GM12878 (cell line): Measurements from ENCODE around the gene A3GALT2. TPM values are rescaled to one million over a fixed set of nuclear protein-coding genes. Genes with fewer than 3 reads are reported as not detected.

Experiments used
- USF1 ChIP-seq: IDR thresholded peaks from 2 replicates; pipeline ENCODE4 v1.6.1; 2011; ENCODE audit warnings: borderline replicate concordance, low read depth, mild to moderate bottlenecking, moderate library complexity, mixed read lengths, low read length; ENCODE audit not compliant: insufficient read depth; ENCODE audit errors: extremely low read length
- polyA plus RNA-seq, 11 experiments: library from polyadenylated mRNA; depleted of rRNA in 4 of 11; unstranded in 6 of 11; stranded (reverse) in 5 of 11; fragments of >200 nt; fragmentation: Nextera tagmentation in 4 of 11; fragmentation: Illumina TruSeq in 1 of 11; extraction: Ambion mirVana in 4 of 11; extraction: Trizol in 1 of 11; gene quantifications; 1 replicate in 1 of 11; 2 replicates in 10 of 11; pipeline versions ENCODE4 v1.2.1 to v1.2.3, GENCODE V29; 2011 to 2016; ENCODE audit warnings: inconsistent platforms in 2 of 11, missing spikeins in 2 of 11, low read depth in 1 of 11
- total RNA-seq, 4 experiments: library from RNA; depleted of rRNA in 3 of 4; stranded (reverse); fragments of >200 nt in 3 of 4; fragmentation: Illumina TruSeq in 1 of 4; extraction: Trizol in 1 of 4; gene quantifications; 2 replicates each; pipeline versions ENCODE4 v1.2.1 to v1.2.3, GENCODE V29; 2013 to 2021
- TF ChIP-seq, protein P1 (sequence below): fragments of 450-650 bp; IDR thresholded peaks from 2 replicates; pipeline ENCODE4 v1.6.1; 2018; ENCODE audit warnings: borderline replicate concordance, mild to moderate bottlenecking; ENCODE audit not compliant: partially characterized antibody
- TF ChIP-seq, protein P2 (sequence below): fragments of 450-650 bp; formaldehyde crosslinking; IDR thresholded peaks from 2 replicates; pipeline ENCODE4 v1.4.0; 2022; ENCODE audit warnings: mild to moderate bottlenecking, moderate library complexity

Gene A3GALT2
- total and polyA plus RNA-seq, 10 of the 15 experiments (the other 5 are each of a cell fraction or from before 2014, with no cell fraction given): not detected

DNA sequence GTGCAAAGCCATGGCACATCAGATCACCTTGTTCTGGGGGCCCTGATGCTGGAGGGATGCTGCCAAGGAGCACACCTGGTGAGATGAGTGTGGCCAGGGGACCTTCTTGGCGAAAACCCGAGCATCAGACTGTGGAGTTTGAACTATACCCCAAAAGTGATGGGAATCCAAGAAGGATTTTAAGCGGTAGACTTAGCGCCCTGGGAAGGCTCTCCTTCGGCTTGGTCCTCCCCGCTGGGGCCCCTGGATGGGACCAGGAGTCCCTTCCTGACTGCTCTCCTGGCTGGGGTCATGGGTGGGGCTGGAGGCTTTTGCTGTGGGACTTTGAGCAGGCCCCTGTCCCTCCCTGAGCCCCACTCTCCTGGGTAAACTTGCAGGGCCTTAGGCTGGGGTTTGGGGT is 54.1 kb downstream of the A3GALT2 start (continued):
- TF ChIP-seq USF1: no peak
- TF ChIP-seq, protein P1, sequence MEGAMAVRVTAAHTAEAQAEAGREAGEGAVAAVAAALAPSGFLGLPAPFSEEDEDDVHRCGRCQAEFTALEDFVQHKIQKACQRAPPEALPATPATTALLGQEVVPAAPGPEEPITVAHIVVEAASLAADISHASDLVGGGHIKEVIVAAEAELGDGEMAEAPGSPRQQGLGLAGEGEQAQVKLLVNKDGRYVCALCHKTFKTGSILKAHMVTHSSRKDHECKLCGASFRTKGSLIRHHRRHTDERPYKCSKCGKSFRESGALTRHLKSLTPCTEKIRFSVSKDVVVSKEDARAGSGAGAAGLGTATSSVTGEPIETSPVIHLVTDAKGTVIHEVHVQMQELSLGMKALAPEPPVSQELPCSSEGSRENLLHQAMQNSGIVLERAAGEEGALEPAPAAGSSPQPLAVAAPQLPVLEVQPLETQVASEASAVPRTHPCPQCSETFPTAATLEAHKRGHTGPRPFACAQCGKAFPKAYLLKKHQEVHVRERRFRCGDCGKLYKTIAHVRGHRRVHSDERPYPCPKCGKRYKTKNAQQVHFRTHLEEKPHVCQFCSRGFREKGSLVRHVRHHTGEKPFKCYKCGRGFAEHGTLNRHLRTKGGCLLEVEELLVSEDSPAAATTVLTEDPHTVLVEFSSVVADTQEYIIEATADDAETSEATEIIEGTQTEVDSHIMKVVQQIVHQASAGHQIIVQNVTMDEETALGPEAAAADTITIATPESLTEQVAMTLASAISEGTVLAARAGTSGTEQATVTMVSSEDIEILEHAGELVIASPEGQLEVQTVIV: no peak
- TF ChIP-seq, protein P2, sequence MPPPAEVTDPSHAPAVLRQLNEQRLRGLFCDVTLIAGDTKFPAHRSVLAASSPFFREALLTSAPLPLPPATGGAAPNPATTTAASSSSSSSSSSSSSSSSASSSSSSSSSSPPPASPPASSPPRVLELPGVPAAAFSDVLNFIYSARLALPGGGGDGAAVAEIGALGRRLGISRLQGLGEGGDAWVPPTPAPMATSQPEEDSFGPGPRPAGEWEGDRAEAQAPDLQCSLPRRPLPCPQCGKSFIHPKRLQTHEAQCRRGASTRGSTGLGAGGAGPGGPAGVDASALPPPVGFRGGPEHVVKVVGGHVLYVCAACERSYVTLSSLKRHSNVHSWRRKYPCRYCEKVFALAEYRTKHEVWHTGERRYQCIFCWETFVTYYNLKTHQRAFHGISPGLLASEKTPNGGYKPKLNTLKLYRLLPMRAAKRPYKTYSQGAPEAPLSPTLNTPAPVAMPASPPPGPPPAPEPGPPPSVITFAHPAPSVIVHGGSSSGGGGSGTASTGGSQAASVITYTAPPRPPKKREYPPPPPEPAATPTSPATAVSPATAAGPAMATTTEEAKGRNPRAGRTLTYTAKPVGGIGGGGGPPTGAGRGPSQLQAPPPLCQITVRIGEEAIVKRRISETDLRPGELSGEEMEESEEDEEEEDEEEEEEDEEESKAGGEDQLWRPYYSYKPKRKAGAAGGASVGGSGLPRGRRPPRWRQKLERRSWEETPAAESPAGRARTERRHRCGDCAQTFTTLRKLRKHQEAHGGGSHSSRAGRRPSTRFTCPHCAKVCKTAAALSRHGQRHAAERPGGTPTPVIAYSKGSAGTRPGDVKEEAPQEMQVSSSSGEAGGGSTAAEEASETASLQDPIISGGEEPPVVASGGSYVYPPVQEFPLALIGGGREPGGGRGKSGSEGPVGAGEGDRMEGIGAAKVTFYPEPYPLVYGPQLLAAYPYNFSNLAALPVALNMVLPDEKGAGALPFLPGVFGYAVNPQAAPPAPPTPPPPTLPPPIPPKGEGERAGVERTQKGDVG: no peak
- TF ChIP-seq, all 136 proteins: peak for 0
